WI38 (cell line): ENCODE data around the gene C1orf52.

Experiments used
- H3K4me3 ChIP-seq: 2 replicates; pipeline ENCODE4 v1.5.1; 2011; ENCODE audit warnings: low read depth, mild to moderate bottlenecking, control low read depth, low read length
- CTCF ChIP-seq: IDR thresholded peaks from 2 replicates; pipeline ENCODE4 v1.5.1; 2012; ENCODE audit warnings: low read depth, mild to moderate bottlenecking, control low read depth, low read length

Gene C1orf52

GRCh38 chr1:85230305-85230977 lies 29.0 kb downstream of the C1orf52 start:
- no peak overlapping the region for H3K4me3 ChIP-seq
- peak; percentile 27 for TF ChIP-seq CTCF

DNA sequence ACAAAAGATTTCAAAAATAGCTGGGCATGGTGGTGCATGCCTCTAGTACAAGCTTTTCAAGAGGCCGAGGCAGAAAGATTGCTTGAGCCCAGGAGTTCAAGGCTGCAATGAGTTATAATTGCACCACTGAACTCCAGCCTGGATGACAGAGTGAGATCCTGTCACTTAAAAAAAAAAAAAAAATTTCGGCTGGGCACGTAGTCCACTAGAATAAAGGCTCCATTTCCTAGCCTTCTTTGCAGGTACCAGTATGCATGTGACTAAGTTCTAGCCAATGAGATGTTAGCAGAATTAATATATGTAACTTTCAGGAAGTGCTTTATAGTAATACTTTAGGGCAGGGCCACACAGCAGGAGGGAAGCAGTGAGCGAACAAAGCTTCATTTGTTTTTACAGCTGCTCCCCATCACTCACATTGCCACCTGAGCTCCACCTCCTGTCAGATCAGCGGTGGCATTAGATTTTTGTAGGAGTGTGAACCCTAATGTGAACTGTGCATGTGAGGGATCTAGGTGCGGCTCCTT lies 29.8 kb downstream of the C1orf52 start:
- TF ChIP-seq CTCF: no peak
- H3K4me3 ChIP-seq: no peak overlapping the region

GRCh38 chr1:85228972-85229371 lies 30.5 kb downstream of the C1orf52 start:
- TF ChIP-seq CTCF: no peak
- H3K4me3 ChIP-seq: no peak overlapping the region

GRCh38 chr1:85225624-85226380 lies 33.7 kb downstream of the C1orf52 start:
- TF ChIP-seq CTCF: no peak
- no peak overlapping the region for H3K4me3 ChIP-seq

DNA sequence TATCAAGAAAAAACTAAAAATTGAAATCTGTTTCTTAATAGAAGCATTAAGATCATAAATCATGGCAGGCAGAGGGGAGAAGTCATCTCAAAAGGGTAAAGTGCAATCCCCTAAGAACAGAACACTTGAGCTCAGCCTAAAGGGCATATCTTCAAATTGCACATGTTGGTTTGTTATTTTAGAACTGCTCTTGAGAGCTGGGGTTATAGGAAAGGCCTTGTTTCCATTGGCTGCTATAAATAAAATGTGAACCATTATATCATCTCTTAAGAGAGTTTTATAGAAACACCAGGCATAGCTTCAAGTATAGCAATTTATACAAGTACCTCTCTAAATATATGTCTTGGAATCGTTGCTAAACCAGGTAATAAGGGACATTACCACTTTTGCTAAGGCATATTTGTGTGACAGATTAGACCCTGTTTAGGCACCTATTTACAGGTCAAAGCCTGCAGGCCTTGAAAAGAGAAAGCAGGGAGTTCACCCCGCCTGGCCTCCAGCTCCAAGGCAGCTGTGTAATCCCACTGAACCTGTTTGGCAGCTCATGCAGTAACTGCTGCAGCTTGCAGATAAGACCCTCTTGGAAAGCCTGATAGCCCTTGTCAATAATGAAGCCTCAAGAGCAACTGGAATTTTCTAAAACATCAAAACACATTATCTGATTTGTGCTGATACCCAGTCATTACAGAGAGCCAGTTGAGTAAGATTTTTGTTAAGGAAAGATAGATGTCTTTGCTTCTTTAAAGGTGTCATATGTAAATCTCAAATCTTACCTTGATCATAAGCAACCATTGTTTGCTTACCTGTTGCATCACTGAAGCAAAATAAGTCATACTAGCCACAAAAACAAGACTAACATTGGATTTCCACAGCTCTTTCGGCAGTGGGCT lies 34.5 kb downstream of the C1orf52 start:
- no peak for TF ChIP-seq CTCF
- no peak overlapping the region for H3K4me3 ChIP-seq

DNA sequence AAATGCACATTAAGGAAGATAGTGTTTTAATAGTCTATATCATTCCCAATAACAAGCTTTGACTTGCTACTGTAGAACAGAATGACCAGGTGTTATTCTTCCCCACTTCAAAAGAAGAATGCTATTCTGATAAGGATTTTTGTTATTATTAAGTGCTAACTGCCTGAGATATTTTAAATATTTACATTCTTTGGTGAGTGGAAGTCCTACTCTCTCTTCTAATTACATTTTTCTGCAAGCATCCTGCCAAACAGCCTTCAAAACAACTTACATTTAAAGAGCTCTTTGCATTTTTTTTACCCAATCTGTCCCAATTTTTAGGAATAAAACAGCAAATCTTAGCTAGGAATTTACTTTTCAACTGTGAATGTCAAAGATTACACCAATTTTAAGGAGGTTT lies 35.2 kb downstream of the C1orf52 start:
- TF ChIP-seq CTCF: no peak

DNA sequence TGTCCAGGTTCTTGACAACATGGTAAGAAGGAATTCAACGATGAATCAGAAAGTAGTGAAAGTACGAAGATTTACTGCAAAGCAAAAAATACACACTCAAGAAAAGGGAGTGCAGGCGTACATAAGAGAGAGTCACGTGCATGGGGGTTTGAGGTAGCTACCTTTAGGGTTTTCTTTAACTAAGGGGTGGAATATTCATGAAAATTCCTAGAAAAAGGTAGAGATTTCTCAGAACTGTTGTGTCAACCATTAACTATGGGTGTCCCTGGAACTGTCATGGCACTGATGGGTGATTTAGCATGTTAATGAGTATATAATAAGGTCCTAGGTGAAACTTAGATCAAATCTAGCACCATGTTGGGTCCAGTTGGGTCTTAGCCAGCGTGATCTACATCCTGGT lies 36.1 kb downstream of the C1orf52 start:
- no peak overlapping the region for H3K4me3 ChIP-seq
- no peak for TF ChIP-seq CTCF

More for the DNA sequence above, 35.2 kb downstream of the C1orf52 start:
- H3K4me3 ChIP-seq: no peak overlapping the region
